Bronchial epithelial cell (primary cell): ENCODE measurements around the gene KCP. TPM values are rescaled to one million over a fixed set of nuclear protein-coding genes. Genes with fewer than 3 reads are reported as not detected.
A peak's percentile ranks its signal among the peaks of the same experiment; 100 is the strongest.

Experiments used
- DNase-seq: peaks from one replicate; pipeline ENCODE4 v3.0.0-alpha.2; 2010; ENCODE audit warnings: low read depth
- FAIRE-seq: peaks from 2 replicates; lab custom pipeline; 2011; peaks lifted over from hg19 to GRCh38; lab: Jason Lieb, UNC
- H3K27me3 ChIP-seq: 2 replicates; pipeline ENCODE4 v1.5.1; 2011; ENCODE audit warnings: low read length; ENCODE audit not compliant: control insufficient read depth, insufficient read depth
- H3K36me3 ChIP-seq: 2 replicates; pipeline ENCODE4 v1.5.1; 2011; ENCODE audit warnings: low read length; ENCODE audit not compliant: control insufficient read depth, insufficient read depth
- H3K4me3 ChIP-seq: 2 replicates; pipeline ENCODE4 v1.5.1; 2011; ENCODE audit warnings: mild to moderate bottlenecking, low read depth, low read length, control low read depth
- CTCF ChIP-seq: IDR thresholded peaks from 2 replicates; pipeline ENCODE4 v1.5.1; 2011; ENCODE audit warnings: mild to moderate bottlenecking, moderate library complexity, low read length, control low read depth, inconsistent platforms; ENCODE audit not compliant: insufficient read depth, severe bottlenecking
- total RNA-seq: library from RNA; depleted of rRNA; stranded (reverse); fragments of >200 nt; gene quantifications from 2 replicates; pipeline ENCODE4 v1.2.1, GENCODE V29; 2014

Gene KCP
- total RNA-seq, 1 donor from 2014 or later: 0.53 TPM

DNA sequence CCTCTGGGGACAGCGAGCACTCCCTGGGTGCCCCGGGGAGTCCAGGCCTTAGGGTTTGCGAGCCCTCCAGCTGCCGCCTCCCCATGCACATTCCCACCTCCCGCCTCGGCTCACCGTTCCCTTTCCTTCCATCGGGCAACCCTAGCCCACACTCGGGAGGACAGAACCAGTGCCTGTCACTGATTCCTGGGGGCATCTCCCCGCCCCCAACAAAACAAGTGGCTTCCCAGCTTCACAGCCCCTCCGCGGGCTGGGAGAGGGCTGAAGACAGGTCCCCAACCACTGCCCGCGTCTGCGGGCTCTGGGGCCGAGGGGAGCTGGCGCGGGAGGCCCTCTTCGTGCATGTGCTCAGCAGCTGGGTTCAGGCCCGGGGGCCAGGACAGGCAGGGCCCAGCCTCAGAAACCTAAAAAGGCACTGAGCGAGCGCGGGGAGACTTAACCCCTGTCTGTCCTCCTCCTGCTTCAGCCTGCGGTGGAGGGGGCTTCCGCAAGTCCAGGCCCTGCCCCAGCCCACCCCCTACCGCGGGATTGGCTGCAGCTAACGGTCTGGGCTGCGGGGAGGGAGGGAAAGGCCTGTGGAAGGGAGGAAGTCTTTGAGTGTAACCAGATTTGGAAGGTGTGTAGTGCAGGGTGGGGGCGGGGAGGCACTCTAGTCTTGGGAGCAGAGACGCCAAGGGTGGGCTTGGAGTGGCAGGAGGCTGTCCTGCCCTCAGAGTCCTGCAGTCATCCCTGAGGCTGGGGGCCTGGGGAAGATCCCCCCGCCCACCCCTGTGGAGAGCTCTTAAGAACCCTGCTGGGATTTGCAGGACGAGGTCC, 79.1 kb downstream of the KCP start:
- no peak overlapping the region for H3K4me3 ChIP-seq
- no peak for TF ChIP-seq CTCF
- H3K36me3 ChIP-seq: no peaks in the 10 kb centered on the region
- FAIRE-seq: no peak
- DNase-seq: no peak
- H3K27me3 ChIP-seq: peaks cover 21% of the 10 kb centered on the region

DNA sequence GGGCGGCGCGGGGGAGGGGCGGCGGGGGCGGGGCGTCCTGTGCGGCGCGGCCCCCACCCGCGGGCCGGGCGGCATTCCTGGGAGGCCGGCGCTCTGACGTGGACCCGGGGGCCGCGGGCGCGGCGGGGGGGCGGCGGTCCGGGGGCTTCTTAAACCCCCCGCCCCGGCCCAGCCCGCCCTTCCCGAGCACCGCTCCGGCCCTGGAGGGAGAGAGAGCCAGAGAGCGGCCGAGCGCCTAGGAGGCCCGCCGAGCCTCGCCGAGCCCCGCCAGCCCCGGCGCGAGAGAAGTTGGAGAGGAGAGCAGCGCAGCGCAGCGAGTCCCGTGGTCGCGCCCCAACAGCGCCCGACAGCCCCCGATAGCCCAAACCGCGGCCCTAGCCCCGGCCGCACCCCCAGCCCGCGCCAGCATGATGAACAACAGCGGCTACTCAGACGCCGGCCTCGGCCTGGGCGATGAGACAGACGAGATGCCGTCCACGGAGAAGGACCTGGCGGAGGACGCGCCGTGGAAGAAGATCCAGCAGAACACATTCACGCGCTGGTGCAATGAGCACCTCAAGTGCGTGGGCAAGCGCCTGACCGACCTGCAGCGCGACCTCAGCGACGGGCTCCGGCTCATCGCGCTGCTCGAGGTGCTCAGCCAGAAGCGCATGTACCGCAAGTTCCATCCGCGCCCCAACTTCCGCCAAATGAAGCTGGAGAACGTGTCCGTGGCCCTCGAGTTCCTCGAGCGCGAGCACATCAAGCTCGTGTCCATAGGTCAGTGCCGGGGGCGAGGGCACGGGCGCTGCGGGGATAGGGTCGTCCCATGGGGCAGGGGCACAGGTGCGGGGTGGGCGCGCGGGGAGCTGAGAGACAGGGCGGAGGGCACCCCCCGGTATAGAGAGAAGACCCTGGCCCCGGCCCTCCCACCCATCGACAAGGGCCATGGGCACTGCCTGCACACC, 80.0 kb downstream of the KCP start, which contains the start of gene FLNC:
TSS of gene FLNC (plus strand) at position 176 of the 947 bp plus-strand sequence. CDS start at position 408, 232 bp downstream.
- Histone ChIP-seq H3K36me3 (no peaks in the 10 kb centered on the region), H3K4me3 (peak within 1 kb of the TSS; percentile 27), H3K27me3 (peaks cover 21% of the 10 kb centered on the region)
- TF ChIP-seq CTCF: no peak
- no peak for DNase-seq
- FAIRE-seq: no peak

- TF ChIP-seq CTCF: no peak
- H3K27me3 ChIP-seq: peaks cover 21% of the 10 kb centered on the region
- no peak overlapping the region for H3K4me3 ChIP-seq
- FAIRE-seq (no peak), DNase-seq (peak; percentile 8)
- H3K36me3 ChIP-seq: no peaks in the 10 kb centered on the region
Measured at GRCh38 chr7:128829391-128830166, 80.9 kb downstream of the KCP start.

- no peak for TF ChIP-seq CTCF
- DNase-seq (peak; percentile 13), FAIRE-seq (no peak)
- H3K27me3 ChIP-seq: peaks cover 21% of the 10 kb centered on the region
- H3K4me3 ChIP-seq: no peak overlapping the region
- H3K36me3 ChIP-seq: no peaks in the 10 kb centered on the region
Measured at GRCh38 chr7:128827971-128828711, 82.4 kb downstream of the KCP start.
